HG03159 (cell line): Measurements from ENCODE around the gene PDC.
"Not testable (repeated sequence)": the region's sequence is repeated elsewhere in the genome, so short reads cannot be mapped to it uniquely, and the experiment has no call there.

Experiments used
- ATAC-seq: cut with Tn5 transposase; IDR thresholded peaks from one replicate; pipeline ENCODE4 v1.9.1; 2021; ENCODE audit warnings: mild to moderate bottlenecking, moderate library complexity; ENCODE audit not compliant: unreplicated experiment

PDC gene

GRCh38 chr1:186473047-186473446, 12.1 kb upstream of the PDC start:
- ATAC-seq = no peak

- ATAC-seq = no peak
Measured at GRCh38 chr1:186465946-186466345, 5.0 kb upstream of the PDC start.

- ATAC-seq = not testable (repeated sequence)
Measured at GRCh38 chr1:186465491-186465890, 4.6 kb upstream of the PDC start.

- no peak for ATAC-seq
Measured at GRCh38 chr1:186463926-186464325, 3.0 kb upstream of the PDC start.

GRCh38 chr1:186463511-186463910, 2.6 kb upstream of the PDC start:
- ATAC-seq = no peak

GRCh38 chr1:186459161-186459560, 1.8 kb downstream of the PDC start:
- ATAC-seq = not testable (repeated sequence)

GRCh38 chr1:186456729-186457255, 4.1 kb downstream of the PDC start:
- no peak for ATAC-seq

- no peak for ATAC-seq
Measured at GRCh38 chr1:186454981-186455380, 5.9 kb downstream of the PDC start.

GRCh38 chr1:186446152-186446551, 14.8 kb downstream of the PDC start:
- no peak for ATAC-seq

GRCh38 chr1:186443638-186444037, 17.3 kb downstream of the PDC start:
- ATAC-seq = peak; percentile 64

- ATAC-seq = no peak
Measured at GRCh38 chr1:186442651-186443375, 18.1 kb downstream of the PDC start.

GRCh38 chr1:186440584-186440983, 20.3 kb downstream of the PDC start:
- ATAC-seq = no peak

GRCh38 chr1:186438567-186438966, 22.3 kb downstream of the PDC start:
- ATAC-seq = no peak

GRCh38 chr1:186435336-186435735, 25.6 kb downstream of the PDC start:
- ATAC-seq = no peak

GRCh38 chr1:186429017-186429416, 31.9 kb downstream of the PDC start:
- no peak for ATAC-seq

- no peak for ATAC-seq
Measured at GRCh38 chr1:186426118-186426517, 34.8 kb downstream of the PDC start.

GRCh38 chr1:186424539-186424938, 36.4 kb downstream of the PDC start:
- no peak for ATAC-seq

GRCh38 chr1:186421446-186421845, 39.5 kb downstream of the PDC start:
- no peak for ATAC-seq

GRCh38 chr1:186420923-186421322, 40.0 kb downstream of the PDC start:
- peak; percentile 87 for ATAC-seq

GRCh38 chr1:186420311-186420710, 40.6 kb downstream of the PDC start:
- ATAC-seq = no peak

- no peak for ATAC-seq
Measured at GRCh38 chr1:186418503-186418902, 42.4 kb downstream of the PDC start.

GRCh38 chr1:186413319-186413718, 47.6 kb downstream of the PDC start:
- no peak for ATAC-seq

GRCh38 chr1:186409091-186409490, 51.8 kb downstream of the PDC start:
- ATAC-seq = peak; percentile 77
